NCI-H1694 treated with DMSO at 0.1 percent for 48 hours (cell line): Measurements from ENCODE around the gene GPX4.

Source experiments
- DNase-seq: peaks from one replicate; lab custom pipeline; 2025; lab: John Stamatoyannopoulos, UW

GPX4 gene, protein sequence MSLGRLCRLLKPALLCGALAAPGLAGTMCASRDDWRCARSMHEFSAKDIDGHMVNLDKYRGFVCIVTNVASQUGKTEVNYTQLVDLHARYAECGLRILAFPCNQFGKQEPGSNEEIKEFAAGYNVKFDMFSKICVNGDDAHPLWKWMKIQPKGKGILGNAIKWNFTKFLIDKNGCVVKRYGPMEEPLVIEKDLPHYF

DNA sequence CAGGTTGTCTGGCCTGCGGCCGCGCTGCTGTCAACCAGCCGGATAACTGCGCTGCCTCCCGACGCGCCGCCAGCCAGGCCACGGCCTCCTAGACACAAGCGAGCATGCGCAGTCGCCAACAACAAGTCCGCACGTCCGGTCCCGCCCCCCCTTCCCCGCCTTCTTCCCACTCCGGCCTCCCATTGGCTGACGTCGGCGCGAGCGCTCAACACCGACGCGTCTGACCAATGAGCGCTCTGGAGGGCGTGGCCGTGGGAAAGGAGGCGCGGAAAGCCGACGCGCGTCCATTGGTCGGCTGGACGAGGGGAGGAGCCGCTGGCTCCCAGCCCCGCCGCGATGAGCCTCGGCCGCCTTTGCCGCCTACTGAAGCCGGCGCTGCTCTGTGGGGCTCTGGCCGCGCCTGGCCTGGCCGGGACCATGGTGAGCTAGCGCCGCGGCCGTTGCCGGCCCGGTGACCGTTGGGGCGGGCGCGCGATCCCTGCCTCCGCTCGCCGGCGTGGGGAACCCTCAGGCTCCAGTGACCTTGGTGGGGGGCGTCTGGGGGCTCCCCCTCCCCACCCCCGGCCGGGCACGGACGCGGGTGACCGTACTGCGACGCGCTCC lies at the start of gene GPX4:
GPX4 (plus strand) TSS at position 287 of the 603 bp plus-strand sequence; CDS start at position 337, 50 bp downstream.
- DNase-seq, result peak; percentile 94

DNA sequence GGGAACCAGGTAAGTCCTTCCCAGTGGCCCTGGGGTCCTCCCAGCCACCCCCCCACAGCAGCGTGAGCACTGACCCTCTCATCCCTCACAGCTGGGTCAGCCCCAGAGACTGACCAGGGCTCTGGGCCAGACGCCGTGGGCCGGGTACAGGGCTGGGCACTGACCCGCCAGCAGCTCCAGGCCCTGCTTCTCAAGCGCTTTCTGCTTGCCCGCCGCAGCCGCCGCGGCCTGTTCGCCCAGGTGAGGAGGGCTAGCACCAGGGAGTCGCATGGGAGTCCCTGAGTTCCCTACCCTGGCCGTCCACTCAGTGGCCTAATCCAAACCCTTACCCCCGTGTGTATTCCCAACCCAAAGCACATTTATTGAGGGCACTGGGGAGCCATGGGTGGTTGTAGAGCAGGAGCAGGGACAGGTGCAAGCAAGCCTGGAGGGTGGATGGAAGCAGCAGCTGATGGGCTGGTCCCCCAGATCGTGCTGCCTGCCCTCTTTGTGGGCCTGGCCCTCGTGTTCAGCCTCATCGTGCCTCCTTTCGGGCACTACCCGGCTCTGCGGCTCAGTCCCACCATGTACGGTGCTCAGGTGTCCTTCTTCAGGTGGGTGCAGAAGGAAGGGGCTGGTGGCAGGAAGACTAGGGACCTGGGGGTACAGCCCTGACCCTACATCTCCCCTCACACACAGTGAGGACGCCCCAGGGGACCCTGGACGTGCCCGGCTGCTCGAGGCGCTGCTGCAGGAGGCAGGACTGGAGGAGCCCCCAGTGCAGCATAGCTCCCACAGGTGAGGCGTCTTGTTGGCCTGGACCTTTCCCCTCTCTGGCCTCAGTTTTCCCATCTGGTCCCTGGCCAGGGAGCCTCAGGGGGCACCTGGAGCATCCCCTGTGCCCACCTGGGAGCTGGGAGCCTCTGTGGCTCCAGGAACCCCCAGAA lies 49.4 kb upstream of the GPX4 start:
- no peak for DNase-seq

DNA sequence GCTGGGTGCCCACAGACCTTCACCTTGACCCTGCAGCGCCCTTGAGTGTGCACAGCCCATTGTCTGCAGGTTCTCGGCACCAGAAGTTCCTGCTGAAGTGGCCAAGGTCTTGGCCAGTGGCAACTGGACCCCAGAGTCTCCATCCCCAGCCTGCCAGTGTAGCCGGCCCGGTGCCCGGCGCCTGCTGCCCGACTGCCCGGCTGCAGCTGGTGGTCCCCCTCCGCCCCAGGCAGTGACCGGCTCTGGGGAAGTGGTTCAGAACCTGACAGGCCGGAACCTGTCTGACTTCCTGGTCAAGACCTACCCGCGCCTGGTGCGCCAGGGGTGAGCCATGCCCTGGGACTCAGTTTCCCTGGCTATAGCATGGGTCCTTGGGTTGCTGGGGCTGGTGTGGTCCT lies 48.8 kb upstream of the GPX4 start:
- no peak for DNase-seq

DNA sequence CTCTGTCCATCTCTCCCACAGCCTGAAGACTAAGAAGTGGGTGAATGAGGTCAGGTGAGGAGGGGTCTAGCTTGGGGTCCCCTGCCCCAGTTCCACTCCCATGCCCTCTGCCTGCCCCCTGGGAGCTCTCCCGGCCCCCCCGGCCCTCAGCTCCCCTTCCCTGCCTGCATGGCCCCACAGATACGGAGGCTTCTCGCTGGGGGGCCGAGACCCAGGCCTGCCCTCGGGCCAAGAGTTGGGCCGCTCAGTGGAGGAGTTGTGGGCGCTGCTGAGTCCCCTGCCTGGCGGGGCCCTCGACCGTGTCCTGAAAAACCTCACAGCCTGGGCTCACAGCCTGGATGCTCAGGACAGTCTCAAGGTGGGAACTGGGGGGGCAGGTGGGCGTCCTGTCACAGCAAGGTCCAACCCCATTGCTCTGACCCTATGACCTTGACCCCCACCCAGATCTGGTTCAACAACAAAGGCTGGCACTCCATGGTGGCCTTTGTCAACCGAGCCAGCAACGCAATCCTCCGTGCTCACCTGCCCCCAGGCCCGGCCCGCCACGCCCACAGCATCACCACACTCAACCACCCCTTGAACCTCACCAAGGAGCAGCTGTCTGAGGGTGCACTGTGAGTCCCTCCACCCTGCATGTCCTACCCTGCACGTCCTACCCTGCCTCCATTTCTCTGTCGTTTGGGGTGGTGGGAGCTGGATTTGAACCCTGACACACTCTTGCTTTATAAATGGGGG lies 47.7 kb upstream of the GPX4 start:
- no peak for DNase-seq

DNA sequence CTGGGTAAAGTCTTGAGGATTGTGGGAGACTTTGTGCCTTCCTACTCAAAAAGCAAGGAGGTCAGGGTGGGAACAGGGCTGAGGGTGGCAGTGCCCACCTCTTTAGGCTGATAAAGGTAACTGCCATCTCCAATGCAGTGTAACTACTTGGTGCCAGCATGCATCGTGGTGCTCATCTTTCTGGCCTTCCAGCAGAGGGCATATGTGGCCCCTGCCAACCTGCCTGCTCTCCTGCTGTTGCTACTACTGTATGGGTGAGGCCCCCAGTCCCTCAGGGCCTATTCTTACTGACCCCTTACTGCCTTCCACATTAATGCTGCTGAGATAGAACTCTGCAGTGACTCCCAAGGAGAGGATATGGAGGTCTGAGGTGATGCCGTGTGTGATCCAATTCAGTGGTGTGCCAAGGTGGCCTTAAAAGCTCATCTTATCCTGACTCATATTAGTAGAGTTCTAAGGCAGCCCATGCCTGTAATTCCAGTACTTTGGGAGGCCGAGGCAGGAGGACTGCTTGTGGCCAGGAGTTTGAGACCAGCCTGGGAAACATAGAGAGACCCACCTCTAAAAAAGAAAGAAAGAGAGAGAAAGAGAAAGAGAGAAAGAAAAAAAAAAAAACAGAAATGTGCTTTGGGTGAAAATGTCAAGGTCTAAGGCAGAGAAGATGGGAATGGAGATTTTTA lies 46.5 kb upstream of the GPX4 start:
- peak; percentile 10 for DNase-seq

DNA sequence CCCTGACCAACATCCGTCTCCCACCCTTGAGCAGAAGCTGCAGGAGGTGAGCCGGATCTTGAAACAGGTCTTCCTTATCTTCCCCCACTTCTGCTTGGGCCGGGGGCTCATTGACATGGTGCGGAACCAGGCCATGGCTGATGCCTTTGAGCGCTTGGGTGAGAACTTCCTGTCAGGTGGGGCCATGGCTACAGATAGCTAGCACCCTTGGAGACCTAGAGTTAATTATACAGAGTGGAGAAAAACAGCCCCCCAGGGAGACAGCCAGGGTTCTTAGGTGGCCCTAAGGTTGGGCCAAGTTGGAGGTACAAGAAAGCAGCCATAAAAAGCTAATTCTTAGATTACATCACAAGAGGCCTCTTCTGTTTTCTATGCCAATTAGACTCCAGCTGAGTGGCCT lies 45.7 kb upstream of the GPX4 start:
- no peak for DNase-seq

DNA sequence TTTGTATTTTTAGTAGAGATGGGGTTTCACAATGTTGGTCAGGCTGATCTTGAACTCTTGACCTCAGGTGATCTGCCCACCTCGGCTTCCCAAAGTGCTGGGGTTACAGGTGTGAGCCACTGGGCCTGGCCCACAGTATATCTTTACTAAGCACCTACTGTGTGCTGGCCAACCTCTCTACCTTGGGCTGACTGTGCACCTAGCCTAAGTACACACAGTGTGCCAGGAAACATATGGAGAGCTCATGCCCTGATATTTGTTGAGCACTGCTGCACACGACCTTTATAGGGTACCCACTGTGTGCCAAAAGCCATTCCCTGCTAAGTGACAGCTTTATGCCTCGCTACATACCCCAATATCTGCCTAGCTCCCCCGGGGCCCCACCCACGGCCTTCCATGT lies 43.1 kb upstream of the GPX4 start:
- DNase-seq, result no peak

DNA sequence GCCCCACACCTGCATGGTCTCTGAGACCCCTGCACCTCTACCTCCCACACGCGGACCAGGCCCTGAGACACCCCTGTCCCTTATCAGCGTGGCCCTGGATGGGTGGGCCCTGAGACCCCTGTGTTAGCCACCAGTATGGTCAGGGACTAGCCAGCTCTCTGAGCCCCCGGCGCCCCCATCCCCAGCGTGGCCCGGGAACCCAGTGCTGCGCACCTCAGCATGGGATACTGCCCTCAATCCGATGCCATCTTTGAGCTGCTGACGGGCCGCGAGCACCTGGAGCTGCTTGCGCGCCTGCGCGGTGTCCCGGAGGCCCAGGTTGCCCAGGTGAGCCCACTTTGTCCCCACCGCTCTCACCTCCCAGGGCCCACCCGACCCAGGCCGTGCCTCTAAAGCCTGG lies 41.8 kb upstream of the GPX4 start:
- DNase-seq, result no peak

DNA sequence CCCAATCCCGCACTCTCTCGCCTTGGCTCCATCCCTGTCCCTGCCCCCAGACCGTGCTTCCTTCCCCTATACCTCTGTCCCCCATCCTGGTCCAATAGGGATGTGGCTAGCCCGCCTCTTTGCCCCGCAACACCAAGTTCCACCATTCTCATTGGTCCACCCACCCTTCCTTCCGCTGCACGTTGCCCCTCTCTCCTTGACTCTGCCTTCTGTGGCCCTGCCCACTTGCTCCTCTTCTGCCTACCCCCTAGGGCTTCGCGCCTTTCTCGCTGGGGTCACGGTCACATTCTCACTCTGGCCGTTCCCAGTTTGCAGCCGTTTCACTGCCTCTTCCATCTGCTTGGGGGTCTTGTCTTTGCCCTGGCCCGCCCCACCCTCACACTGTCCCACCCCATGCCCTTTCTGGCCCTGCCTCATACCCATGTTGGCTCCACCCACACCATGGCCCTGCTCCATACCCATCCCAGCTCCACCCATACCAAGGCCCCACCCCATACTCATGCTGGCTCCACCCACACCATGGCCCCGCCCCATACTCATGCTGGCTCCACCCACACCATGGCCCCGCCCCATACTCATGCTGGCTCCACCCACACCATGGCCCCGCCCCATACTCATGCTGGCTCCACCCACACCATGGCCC lies 41.3 kb upstream of the GPX4 start:
- no peak for DNase-seq

DNA sequence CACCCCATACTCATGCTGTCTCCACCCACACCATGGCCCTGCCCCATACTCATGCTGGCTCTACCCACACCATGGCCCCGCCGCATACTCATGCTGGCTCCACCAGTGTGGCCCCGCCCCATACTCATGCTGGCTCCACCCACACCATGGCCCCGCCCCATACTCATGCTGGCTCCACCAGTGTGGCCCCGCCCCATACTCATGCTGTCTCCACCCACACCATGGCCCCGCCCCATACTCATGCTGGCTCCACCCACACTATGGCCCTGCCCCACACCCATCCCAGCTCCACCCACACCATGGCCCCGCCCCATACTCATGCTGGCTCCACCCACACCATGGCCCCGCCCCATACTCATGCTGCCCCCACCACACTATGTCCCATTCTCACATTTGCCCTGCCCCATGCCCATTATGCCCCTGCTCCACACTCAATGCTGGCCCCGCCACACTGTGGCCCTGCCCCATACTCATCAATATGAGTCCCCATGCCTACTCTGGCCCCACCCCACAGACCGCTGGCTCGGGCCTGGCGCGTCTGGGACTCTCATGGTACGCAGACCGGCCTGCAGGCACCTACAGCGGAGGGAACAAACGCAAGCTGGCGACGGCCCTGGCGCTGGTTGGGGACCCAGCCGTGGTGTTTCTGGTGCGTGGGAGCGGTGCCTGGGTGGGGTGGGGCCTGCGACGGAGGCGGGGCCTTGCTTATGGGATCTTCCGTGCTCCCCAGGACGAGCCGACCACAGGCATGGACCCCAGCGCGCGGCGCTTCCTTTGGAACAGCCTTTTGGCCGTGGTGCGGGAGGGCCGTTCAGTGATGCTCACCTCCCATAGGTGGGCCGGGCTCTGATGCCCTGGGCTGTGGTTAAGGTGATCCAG lies 40.5 kb upstream of the GPX4 start:
- no peak for DNase-seq

DNA sequence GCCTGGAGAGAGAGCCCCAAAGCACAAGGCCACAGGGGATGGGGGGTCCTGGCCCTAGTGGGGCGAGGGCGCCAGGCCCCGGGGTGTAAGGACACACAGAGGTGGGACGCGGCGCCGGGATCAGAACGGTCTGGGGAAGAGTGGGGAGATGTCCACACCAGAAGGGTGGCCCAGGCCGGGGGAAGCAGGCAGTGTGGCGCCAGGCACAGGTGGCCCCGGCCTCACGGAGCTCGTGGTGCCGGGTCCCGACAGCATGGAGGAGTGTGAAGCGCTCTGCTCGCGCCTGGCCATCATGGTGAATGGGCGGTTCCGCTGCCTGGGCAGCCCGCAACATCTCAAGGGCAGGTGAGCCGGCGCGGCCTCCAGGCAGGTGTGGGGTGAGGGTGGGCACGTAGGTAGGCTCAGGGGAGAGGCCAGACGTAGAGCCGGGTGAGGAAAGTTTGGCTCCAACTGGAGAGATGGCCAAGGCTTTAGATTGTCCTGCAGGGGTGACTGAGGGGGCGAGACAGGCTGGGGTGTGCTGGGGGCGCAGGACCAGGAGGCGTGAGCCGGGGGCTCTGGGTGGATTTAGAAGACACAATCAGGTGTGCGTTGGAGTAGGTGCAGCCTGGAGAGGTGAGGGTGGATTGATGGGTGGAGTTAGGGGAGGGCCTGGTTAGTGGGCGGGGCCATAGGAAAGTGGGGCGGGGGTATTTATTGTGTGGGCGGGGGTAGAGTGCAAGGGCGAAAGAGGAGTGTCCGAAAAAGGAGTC lies 39.7 kb upstream of the GPX4 start:
- DNase-seq, result no peak

DNA sequence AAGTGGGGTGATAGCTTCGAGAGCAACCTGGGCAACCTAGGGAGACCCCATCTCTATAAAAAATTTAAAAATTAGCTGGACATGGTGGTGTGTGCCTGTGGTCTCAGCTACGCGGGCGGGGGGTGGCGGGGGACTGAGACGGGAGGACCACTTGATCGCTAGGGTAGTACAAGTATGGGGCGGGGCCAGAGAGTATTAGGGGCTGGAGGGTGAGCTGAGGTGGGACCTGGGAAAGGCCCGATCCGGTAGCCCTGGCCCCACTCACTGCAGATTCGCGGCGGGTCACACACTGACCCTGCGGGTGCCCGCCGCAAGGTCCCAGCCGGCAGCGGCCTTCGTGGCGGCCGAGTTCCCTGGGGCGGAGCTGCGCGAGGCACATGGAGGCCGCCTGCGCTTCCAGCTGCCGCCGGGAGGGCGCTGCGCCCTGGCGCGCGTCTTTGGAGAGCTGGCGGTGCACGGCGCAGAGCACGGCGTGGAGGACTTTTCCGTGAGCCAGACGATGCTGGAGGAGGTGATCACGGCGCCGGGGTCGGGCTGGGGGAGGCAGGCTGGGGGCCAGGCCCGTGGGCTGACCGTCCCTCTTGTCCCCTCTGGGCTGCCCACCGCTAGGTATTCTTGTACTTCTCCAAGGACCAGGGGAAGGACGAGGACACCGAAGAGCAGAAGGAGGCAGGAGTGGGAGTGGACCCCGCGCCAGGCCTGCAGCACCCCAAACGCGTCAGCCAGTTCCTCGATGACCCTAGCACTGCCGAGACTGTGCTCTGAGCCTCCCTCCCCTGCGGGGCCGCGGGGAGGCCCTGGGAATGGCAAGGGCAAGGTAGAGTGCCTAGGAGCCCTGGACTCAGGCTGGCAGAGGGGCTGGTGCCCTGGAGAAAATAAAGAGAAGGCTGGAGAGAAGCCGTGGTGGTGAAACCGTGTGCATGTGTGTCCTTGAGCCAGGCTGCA lies 38.9 kb upstream of the GPX4 start:
- DNase-seq, result peak; percentile 9

DNA sequence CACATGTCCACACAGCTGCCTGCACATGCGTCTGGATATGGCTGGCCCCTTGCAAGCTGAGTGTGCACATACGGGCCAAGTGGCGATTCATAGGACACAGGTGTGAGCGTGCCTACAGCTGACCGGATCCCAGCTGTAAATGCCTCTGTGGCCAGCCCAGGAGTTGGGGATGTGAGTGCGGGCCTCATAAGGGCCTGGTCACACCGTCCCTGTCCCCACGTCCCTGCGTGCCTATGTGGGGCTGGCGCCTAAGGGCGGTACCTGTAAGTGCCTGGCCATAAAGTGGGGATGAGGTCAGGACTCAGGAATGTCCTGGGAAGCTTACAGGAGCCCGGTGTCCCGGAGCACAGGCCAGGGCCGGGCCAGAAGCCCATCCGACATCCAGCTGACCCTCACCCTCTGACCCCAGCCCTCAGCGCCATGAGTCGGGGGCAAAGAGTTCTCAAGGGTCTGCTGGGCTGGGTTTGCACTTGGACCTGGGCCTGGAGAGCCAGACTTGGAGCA lies 38.1 kb upstream of the GPX4 start:
- DNase-seq, result no peak

DNA sequence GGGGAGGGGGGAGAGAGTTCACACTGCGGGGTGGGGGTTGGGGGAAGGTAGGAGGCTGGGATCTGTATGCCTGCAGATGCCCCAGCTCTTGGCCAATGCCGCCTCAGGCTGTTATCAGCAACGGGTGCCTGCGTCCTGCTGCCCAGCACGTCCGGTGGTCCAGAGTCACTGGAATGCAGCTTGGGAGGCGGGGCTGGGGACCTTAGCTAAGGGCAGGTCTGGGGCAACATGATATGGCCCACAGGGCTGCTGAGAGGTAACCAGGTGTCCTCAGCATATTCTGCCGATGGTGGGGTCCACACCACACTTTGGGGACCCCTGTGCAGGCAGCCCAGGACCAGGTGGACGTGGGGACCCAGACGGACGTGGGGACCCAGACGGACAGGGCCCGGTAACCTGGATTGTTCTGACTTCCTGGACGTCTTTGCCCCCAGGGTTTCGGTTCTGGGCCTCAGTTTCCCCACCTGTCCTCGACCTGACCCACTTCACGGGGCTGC lies 37.5 kb upstream of the GPX4 start:
- no peak for DNase-seq

DNA sequence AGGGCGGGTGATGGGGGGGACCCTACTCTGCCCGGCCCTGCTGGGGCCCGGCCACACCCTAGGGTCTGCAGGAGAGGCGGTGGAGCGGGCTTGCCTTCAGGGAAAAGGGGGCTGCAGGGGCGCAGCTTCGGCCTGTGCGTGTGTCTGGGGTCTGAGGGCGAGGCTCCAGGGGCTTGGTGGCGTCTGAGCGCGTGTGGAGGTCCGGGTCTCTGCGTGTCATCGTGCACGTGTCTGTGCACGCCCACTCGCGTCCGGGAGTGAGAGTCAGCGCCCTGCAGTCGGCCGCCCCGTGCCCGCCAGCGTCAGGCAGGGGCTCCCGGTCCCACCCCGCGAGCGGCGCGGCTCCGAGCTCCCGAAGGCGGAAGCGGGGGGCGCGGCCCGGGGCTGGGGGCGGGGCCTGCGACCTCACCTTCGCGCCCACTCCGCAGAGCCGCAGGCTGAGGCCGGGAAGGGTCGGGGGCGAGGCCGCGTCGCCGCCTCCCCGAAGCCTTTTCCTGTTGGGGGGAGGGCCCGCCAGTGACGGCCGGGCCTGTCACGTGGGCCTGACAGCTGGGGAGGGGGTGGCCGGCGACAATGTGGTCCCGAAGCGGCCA lies 37.0 kb upstream of the GPX4 start, which contains the start of gene ARHGAP45:
ARHGAP45 (plus strand) TSS at position 420 of the 593 bp plus-strand sequence. CDS start 239 bp downstream, outside the sequence.
- no peak for DNase-seq

DNA sequence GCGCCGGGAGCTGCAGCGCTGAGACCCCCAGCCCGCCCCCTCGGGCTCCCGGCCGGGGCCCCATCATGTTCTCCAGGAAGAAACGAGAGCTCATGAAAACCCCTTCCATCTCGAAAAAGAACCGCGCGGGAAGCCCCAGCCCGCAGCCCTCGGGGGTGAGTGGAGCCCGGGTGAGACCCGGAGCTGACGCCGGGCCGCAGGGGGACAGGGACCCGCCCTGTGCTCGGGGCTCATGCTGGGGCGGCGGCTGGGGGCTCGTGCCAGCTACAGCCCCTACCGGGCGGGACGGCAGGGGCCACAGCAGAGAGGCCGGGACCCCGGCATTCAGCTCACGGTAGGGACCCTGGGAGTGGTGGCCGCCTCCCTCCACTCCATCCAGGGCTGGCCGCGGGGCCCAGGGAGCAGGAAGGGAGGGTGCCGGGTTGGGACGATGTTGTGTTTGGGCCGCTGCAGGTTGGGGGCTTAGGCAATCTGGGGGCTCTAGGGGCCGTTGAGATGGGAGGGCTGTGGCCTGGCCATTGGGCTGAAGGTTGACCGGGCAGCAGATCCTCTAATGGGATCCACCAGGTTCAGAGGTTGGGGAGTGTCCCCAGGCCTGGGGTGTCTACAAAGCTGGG lies 36.3 kb upstream of the GPX4 start:
- DNase-seq, result no peak
